Pancreas (tissue), 10 donors: ENCODE data around the gene ZMIZ1. TPM values are rescaled to one million over a fixed set of nuclear protein-coding genes. Genes with fewer than 3 reads are reported as not detected.
A peak's percentile ranks its signal among the peaks of the same experiment; 100 is the strongest.

Experiments used
- ATAC-seq, 4 donors: fragments of 200-7000 bp; cut with Tn5 transposase; one replicate each; pipeline versions ENCODE4 v1.8.0 to v1.9.1; 2020; ENCODE audit warnings: mild to moderate bottlenecking in 4 of 4, moderate library complexity in 4 of 4
- DNase-seq, 6 donors: peaks; one replicate each; pipeline ENCODE4 v3.0.0-alpha.2; 2020
- FAIRE-seq: peaks from 2 replicates; lab custom pipeline; 2012; peaks lifted over from hg19 to GRCh38; lab: Jason Lieb, UNC
- H3K27ac ChIP-seq, 4 donors: fragments of 200-600 bp; sonication (generic); 1 replicate in 3 of 4; 2 replicates in 1 of 4; pipeline versions ENCODE4 v1.5.0 to v1.8.0; 2020
- H3K27me3 ChIP-seq, 4 donors: fragments of 200-600 bp; one replicate each; pipeline ENCODE4 v1.8.0; 2021
- H3K36me3 ChIP-seq, 3 donors: fragments of 200-600 bp; sonication (generic) in 1 of 3; one replicate each; pipeline versions ENCODE4 v1.5.0 to v1.8.0; 2020 to 2021
- H3K4me1 ChIP-seq, 3 donors: fragments of 200-600 bp; one replicate each; pipeline ENCODE4 v1.8.0; 2021
- H3K4me3 ChIP-seq, 4 donors: fragments of 200-600 bp; sonication (generic) in 2 of 4; one replicate each; pipeline versions ENCODE4 v1.5.0 to v1.8.0; 2020 to 2021
- H3K9me3 ChIP-seq, 4 donors: fragments of 200-600 bp; one replicate each; pipeline ENCODE4 v1.8.0; 2021
- WGBS, 2 donors: extraction: QIAGEN DNeasy Blood & Tissue Kit; methylation state at CpG; one replicate each; pipeline ENCODE4 v1.1.7; 2013; 5-methylcytosine and 5-hydroxymethylcytosine counted together
- intact Hi-C, 3 donors: fragments of 100-400 bp; cut with DNase I; formaldehyde crosslinking; loops; one replicate each; pipeline versions ENCODE4 v1.11.1 to v1.14.2; 2022
- polyA plus RNA-seq, 2 donors: library from polyadenylated mRNA; stranded (reverse); fragments of 200-250 nt; gene quantifications; one replicate each; pipeline ENCODE4 v1.2.3, GENCODE V29; 2013
- total RNA-seq, 6 donors: library from RNA; stranded (reverse); fragmentation: NEBNext Ultra II Directional in 4 of 6; extraction: Animal tissue kit (Norgen Biotek cat#: 25700) in 4 of 6; gene quantifications; one replicate each; pipeline versions ENCODE4 v1.2.1 to v1.2.4, GENCODE V29; 2021 to 2023
- TF ChIP-seq, protein P1 (sequence below), 4 donors: fragments of 200-600 bp; sonication (generic) in 3 of 4; IDR thresholded peaks; one replicate each; pipeline versions ENCODE4 v1.5.0 to v1.8.0; 2021; ENCODE audit warnings: antibody characterized with exemption in 4 of 4
- donor health status: healthy with polysubstance abuse.
- donor health status: DM: no; HTN: no; CAD: no; lungs with moderate emphysema.
- donor health status: DM: no; HTN: no; CAD: no.
- donor health status: control.
- donor health status: control.
- donor health status: Bipolar disorder and iron deficiency.
- donor health status: DM: yes; HTN: yes; CAD: no.
- donor health status: DM: no; HTN: no; CAD: no.
- donor health status: DM: no; HTN: no; CAD: no.
- donor health status: DM: yes; HTN: yes; CAD: no.

The ZMIZ1 gene
- total and polyA plus RNA-seq, 8 donors, result 14.5 to 45.0 (median 21.9) TPM

DNA sequence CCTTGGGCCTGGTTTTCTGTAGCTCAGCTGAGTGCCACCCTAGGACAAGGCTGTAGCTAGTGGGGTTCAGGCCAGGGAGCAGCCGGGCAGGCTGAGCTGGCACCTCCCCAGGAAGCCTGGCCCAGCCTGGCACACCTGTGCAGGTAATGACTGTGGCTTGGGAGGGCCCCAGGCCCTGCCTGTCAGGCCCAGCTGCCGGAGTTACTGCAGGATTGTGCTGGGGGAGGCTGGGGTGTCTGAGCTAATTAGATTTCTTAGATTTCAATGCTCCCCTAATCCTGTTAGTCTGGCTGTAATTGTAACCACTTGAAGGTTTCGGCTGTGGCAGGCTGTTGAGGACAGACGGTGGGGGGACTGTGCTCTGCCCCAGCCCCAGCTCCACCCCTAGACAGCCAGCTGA lies 6.0 kb downstream of the ZMIZ1 start:
- no peaks in the 10 kb centered on the region for H3K36me3 ChIP-seq
- intact Hi-C loops, result loop anchor here in 2 of 3 donors (5.0 to 10.0 kb wide), 3 partner anchors 38 to 120 kb away; no protein-coding TSS in a partner anchor
- peak overlapping the region in 1 of 4 donors; percentile 9 for H3K4me3 ChIP-seq
- H3K4me1 ChIP-seq, result peaks cover 70 to 83% (median 71%) of the 10 kb centered on the region in 3 donors
- DNase-seq (peak; percentile 74 to 94 (median 86)), ATAC-seq (peak; percentile 53 to 60 (median 57)), FAIRE-seq (no peak)
- no peaks in the 10 kb centered on the region for H3K9me3 ChIP-seq
- peak overlapping the region; percentile 52 to 94 (median 80) for H3K27ac ChIP-seq
- no peaks in the 10 kb centered on the region for H3K27me3 ChIP-seq
- WGBS, 2 donors, result 10 to 11% methylated on average over 4 of the region's 4 CpGs
- TF ChIP-seq, protein P1, sequence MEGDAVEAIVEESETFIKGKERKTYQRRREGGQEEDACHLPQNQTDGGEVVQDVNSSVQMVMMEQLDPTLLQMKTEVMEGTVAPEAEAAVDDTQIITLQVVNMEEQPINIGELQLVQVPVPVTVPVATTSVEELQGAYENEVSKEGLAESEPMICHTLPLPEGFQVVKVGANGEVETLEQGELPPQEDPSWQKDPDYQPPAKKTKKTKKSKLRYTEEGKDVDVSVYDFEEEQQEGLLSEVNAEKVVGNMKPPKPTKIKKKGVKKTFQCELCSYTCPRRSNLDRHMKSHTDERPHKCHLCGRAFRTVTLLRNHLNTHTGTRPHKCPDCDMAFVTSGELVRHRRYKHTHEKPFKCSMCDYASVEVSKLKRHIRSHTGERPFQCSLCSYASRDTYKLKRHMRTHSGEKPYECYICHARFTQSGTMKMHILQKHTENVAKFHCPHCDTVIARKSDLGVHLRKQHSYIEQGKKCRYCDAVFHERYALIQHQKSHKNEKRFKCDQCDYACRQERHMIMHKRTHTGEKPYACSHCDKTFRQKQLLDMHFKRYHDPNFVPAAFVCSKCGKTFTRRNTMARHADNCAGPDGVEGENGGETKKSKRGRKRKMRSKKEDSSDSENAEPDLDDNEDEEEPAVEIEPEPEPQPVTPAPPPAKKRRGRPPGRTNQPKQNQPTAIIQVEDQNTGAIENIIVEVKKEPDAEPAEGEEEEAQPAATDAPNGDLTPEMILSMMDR (IDR thresholded peaks at IDR 0.05), result no peak

DNA sequence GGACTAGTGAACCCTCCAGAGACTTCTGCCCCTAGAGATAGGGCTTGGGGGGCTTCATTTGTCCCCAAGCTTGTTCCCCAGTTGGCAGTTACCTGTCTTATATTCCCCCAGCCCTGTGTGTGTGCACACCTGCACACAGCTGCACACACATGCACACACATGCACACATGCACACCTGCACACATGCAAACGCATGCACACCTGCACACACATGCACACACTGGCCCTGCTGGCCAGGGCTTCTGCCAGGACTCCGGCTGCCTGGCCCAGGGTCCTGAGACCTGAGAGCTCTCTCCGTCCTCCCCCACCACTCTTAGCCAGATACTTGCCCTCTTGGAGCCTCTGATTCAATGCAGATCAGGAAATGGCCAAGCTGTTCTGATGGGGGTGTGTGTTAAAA lies 6.7 kb downstream of the ZMIZ1 start:
- no peak for DNase-seq
- Histone ChIP-seq H3K4me1 (peaks cover 71 to 87% (median 73%) of the 10 kb centered on the region in 3 donors), H3K9me3 (no peaks in the 10 kb centered on the region), H3K36me3 (no peaks in the 10 kb centered on the region), H3K27me3 (no peaks in the 10 kb centered on the region), H3K4me3 (no peak overlapping the region), H3K27ac (peak overlapping the region in 3 of 4 donors; percentile 52 to 93 (median 67))
- ATAC-seq, result no peak
- no peak for FAIRE-seq
- intact Hi-C loops, result loop anchor here in 2 of 3 donors (10.0 kb wide), 2 partner anchors 109 to 119 kb away; no protein-coding TSS in a partner anchor
- WGBS, 2 donors, result 54 to 62% methylated on average over 3 of the region's 3 CpGs
- TF ChIP-seq, protein P1 (IDR thresholded peaks at IDR 0.05), result no peak

DNA sequence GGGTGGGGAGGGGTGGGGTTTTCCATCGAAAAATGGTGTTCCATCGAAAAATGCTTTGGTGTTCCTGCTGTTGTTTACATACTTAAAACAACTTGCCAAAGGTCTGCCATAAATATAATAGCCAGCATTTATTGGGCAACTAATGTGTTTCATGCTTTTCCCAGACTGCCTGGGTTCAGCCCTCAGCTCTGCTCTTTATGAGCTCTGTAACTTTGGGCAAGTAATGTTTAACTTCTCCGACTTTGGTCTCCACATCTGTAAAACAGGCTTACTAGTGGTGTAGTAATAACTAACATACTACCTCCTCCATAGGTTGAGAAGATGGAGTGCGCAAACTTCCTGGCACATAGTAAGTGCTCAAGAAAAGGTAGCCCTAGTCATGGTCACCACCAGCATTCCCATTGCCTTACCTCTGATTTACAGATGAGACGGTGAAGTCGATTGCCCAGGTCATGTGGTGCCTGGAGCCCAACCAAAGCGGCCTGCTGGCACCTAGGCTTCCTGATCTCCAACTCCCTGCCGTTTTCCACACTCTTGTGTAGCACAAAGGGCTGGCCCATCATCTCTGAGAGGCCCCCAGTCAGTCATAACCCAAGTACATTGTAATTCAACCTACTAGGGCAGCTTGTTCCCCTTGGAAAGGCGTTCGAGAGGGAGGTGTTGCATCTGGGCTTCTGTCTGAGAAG lies 8.9 kb downstream of the ZMIZ1 start:
- FAIRE-seq (no peak), DNase-seq (no peak), ATAC-seq (no peak)
- Histone ChIP-seq H3K4me3 (no peak overlapping the region), H3K4me1 (peaks cover 76 to 92% (median 79%) of the 10 kb centered on the region in 3 donors), H3K27ac (no peak overlapping the region), H3K27me3 (no peaks in the 10 kb centered on the region), H3K36me3 (no peaks in the 10 kb centered on the region), H3K9me3 (no peaks in the 10 kb centered on the region)
- 58 to 60% methylated on average over 10 of the region's 10 CpGs for WGBS, 2 donors
- TF ChIP-seq, protein P1 (IDR thresholded peaks at IDR 0.05), result no peak
- intact Hi-C loops, result loop anchor here in 2 of 3 donors (10.0 kb wide), 2 partner anchors 107 to 117 kb away; no protein-coding TSS in a partner anchor

DNA sequence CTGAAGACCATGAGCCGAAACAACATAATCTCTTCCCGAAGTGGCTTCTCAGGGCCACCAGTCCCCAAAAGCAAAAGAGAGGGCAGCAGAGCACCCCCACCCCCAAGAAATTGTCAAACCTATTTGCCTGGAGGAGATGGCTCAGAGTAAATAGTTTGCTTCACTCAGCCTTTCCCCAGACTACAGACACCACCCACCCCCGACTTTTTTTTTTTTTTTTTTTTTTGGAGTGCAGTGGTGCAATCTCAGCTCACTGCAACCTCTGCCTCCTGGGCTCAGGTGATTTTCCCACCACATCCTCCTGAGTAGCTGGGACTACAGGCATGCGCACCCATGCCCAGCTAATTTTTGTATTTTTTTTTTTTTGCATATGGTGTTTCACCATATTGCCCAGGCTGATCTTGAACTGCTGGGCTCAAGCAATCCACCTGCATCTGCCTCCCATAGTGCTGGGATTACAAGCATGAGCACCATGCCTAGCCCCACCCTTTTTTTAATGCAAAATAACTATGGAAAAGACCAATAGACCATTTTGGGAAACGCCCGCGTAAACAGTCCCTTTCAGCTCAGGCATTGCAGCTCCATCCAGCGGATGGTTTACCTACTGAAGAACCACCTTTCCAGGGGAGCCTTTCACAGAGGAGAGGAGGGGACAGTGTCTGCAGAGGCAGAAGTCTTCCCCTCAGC lies 9.7 kb downstream of the ZMIZ1 start:
- WGBS, 2 donors, result 77 to 82% methylated on average over 8 of the region's 8 CpGs
- H3K4me1 ChIP-seq, result peaks cover 76 to 92% (median 79%) of the 10 kb centered on the region in 3 donors
- ATAC-seq, result no peak
- TF ChIP-seq, protein P1 (IDR thresholded peaks at IDR 0.05), result no peak
- H3K27me3 ChIP-seq, result no peaks in the 10 kb centered on the region
- H3K9me3 ChIP-seq, result no peaks in the 10 kb centered on the region
- no peaks in the 10 kb centered on the region for H3K36me3 ChIP-seq
- H3K27ac ChIP-seq, result peak overlapping the region in 1 of 4 donors; percentile 27
- H3K4me3 ChIP-seq, result no peak overlapping the region
- intact Hi-C loops, result loop anchor here in 2 of 3 donors (10.0 kb wide), 2 partner anchors 106 to 116 kb away; no protein-coding TSS in a partner anchor
- FAIRE-seq, result no peak
- no peak for DNase-seq
